ENCODE results near the gene DNAH2.
"Not testable (repeated sequence)": the region's sequence is repeated elsewhere in the genome, so short reads cannot be mapped to it uniquely, and the experiment has no call there.

The DNAH2 gene

GRCh38 chr17:7854851-7855659, 137.5 kb downstream of the DNAH2 start, which contains the start of gene TMEM88:
Gene TMEM88, plus strand, starts transcription at chr17:7855066. Its CDS starts 9 bp downstream, at chr17:7855075.
- DNase-seq = no peak

GRCh38 chr17:7855660-7856010, 138.1 kb downstream of the DNAH2 start:
- no peak for DNase-seq

- DNase-seq = no peak
Observed at GRCh38 chr17:7856011-7856810, 138.7 kb downstream of the DNAH2 start.

- peak; percentile 88 for DNase-seq
Observed at GRCh38 chr17:7856811-7857712, 139.5 kb downstream of the DNAH2 start, which contains the start of gene NAA38. Gene NAA38, minus strand, starts transcription at chr17:7857559. Its CDS starts 96 bp downstream, at chr17:7857463.

- peak; percentile 70 for DNase-seq
Observed at GRCh38 chr17:7857713-7858521, 140.4 kb downstream of the DNAH2 start, which contains the start of gene CYB5D1. Gene CYB5D1, plus strand, starts transcription at chr17:7858003. Its CDS starts 132 bp downstream, at chr17:7858135.

GRCh38 chr17:7858522-7858810, 140.9 kb downstream of the DNAH2 start:
- DNase-seq = no peak

- DNase-seq = no peak
Observed at GRCh38 chr17:7859028-7859427, 141.5 kb downstream of the DNAH2 start.

GRCh38 chr17:7862692-7863437, 145.3 kb downstream of the DNAH2 start:
- DNase-seq = peak; percentile 8

- not testable (repeated sequence) for DNase-seq
Observed at GRCh38 chr17:7864384-7864783, 146.8 kb downstream of the DNAH2 start.

- DNase-seq = no peak
Observed at GRCh38 chr17:7864995-7865650, 147.6 kb downstream of the DNAH2 start.

GRCh38 chr17:7867881-7868329, 150.4 kb downstream of the DNAH2 start:
- no peak for DNase-seq

GRCh38 chr17:7873051-7873450, 155.5 kb downstream of the DNAH2 start:
- no peak for DNase-seq

GRCh38 chr17:7875804-7876370, 158.3 kb downstream of the DNAH2 start:
- no peak for DNase-seq

GRCh38 chr17:7878234-7878633, 160.7 kb downstream of the DNAH2 start:
- no peak for DNase-seq

GRCh38 chr17:7880076-7880868, 162.7 kb downstream of the DNAH2 start:
- DNase-seq = no peak

GRCh38 chr17:7881276-7882054, 163.9 kb downstream of the DNAH2 start:
- no peak for DNase-seq

- DNase-seq = peak; percentile 7
Observed at GRCh38 chr17:7882068-7882467, 164.5 kb downstream of the DNAH2 start.

- no peak for DNase-seq
Observed at GRCh38 chr17:7882629-7883028, 165.1 kb downstream of the DNAH2 start.
